HG02759 (cell line): ENCODE data around the gene IL17A.
A peak's percentile ranks its signal among the peaks of the same experiment; 100 is the strongest.

Source experiments
- ATAC-seq: cut with Tn5 transposase; IDR thresholded peaks from one replicate; pipeline ENCODE4 v1.9.1; 2021; ENCODE audit warnings: mild to moderate bottlenecking, moderate library complexity; ENCODE audit not compliant: unreplicated experiment

IL17A gene

GRCh38 chr6:52186075-52186474 lies at the start of gene IL17A:
Gene IL17A (plus strand): TSS chr6:52186375. CDS start chr6:52186432, 57 bp downstream.
- ATAC-seq = peak; percentile 31

- no peak for ATAC-seq
Observed at GRCh38 chr6:52136934-52137467, 49.2 kb upstream of the IL17A start.

GRCh38 chr6:52138284-52138683 lies 47.9 kb upstream of the IL17A start:
- ATAC-seq = no peak

- ATAC-seq = no peak
Observed at GRCh38 chr6:52139985-52140680, 46.0 kb upstream of the IL17A start.

DNA sequence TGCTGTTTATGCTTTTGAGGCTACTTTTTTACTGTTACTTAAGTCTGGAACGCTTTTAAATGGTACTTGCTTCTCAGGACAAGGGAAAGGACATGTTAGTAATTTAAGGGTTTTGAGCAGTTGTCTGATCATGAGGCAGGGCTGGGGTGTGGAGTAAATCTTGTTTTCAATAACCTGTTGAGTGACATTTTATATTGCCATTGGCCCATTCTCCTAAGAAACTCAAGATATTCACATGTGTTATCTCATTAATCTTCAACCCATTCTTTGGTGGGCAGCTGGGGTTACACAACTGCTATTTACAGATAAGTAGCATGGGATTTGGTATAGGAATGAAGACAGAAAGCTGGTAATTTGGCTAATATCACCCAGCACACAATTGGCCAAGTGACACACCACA lies 44.6 kb upstream of the IL17A start:
- ATAC-seq = no peak

GRCh38 chr6:52142556-52142955 lies 43.6 kb upstream of the IL17A start:
- no peak for ATAC-seq

GRCh38 chr6:52143551-52143950 lies 42.6 kb upstream of the IL17A start:
- no peak for ATAC-seq

- no peak for ATAC-seq
Observed at GRCh38 chr6:52144196-52145076, 41.7 kb upstream of the IL17A start.

- ATAC-seq = no peak
Observed at GRCh38 chr6:52146851-52147445, 39.2 kb upstream of the IL17A start.

GRCh38 chr6:52149076-52149475 lies 37.1 kb upstream of the IL17A start:
- ATAC-seq = no peak

DNA sequence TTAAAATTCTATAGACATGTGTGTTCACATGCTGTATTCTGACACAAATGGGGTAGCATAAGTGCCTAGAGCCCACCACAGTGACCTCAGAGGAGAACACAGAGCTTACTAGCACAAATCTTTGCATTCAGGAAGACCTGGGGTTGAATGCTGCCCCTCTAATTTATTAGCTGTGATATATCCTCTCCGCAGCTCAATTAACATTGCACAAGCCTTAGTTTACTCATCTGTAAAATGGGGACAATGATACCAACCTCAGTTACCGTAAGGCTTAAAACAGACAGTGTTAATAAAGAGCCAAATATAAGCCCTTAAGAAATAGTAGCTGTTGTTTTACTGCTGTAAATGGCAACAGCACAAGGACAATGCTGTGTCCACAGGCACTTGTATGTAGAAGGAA lies 36.2 kb upstream of the IL17A start:
- no peak for ATAC-seq

DNA sequence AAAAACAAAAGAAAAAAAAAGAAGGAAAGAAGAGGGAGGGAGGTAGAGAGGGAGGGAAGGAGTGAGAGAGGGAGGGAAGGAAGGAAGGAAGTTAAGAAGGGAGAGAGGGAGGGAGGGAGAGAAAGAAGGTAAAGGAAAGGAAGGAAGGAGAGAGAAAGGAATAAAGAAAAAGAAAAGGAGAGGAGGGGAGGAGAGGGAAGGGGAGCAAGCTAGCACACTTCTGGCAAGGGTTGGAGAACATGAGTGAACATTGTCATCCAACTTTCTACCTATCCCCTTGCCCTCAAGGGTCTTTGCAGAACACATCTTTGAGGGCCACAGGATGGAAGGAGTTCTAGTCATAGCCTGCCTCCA lies 34.1 kb upstream of the IL17A start:
- ATAC-seq = no peak

DNA sequence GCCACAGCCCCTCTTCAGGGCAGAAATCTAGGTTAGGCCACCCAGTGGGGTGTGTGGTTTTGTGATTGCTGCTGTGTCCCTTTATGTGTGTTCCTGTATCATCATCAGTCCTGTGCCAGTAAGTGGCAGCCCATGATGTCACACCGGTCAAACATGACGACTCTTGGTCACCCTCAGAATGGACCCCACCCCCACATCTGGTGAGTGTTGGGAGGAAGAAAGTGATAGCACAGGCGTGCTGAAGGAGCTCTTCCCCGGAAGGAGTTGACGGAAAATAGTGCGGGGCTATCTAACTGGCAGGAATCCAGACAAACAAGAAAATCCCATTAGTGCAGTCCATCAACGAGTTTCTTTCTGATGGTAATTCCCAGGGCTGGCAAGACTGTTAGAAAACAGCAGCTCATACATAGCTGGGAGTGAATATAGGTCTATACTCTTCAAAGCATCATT lies 33.4 kb upstream of the IL17A start:
- no peak for ATAC-seq

GRCh38 chr6:52154381-52154780 lies 31.8 kb upstream of the IL17A start:
- ATAC-seq = no peak

DNA sequence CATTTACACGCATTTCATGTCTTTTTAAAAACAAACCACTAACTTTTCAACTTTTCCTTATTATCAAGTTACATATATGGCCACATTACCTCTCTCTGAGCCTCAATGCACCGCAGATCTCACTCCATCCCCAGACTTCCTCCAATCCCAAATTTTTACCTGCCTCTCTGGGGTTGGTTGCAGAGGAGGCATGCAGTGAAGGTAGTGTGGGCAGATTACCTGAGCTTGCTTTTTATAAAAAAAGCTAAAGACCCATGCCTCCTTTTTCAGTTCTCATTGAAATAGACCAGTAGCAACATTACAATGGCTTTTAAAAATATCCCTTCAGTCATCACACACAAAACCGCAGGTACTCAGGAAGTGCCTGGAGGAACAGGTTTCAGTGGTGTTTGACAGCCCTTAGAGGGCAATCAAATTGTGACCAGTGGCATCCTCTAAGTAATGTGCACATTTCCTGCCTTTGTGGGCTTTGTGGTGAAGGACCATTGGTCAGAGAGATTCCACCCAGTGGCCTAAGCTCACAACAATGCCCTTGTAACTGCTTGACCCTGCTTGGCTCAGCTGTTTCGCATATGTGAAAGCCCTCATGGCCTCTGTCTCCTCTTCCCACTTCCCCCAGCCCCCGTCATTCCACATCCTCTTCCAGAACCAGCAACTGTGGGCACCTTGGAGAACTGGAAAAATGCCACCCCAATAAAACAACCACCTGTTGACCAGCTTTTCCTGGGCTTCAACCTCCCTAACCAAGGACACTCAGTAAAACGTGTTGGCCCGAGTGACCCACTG lies 30.2 kb upstream of the IL17A start:
- ATAC-seq = peak; percentile 83

- peak; percentile 60 for ATAC-seq
Observed at GRCh38 chr6:52157301-52157941, 28.8 kb upstream of the IL17A start.

- ATAC-seq = no peak
Observed at GRCh38 chr6:52160472-52161104, 25.6 kb upstream of the IL17A start.

DNA sequence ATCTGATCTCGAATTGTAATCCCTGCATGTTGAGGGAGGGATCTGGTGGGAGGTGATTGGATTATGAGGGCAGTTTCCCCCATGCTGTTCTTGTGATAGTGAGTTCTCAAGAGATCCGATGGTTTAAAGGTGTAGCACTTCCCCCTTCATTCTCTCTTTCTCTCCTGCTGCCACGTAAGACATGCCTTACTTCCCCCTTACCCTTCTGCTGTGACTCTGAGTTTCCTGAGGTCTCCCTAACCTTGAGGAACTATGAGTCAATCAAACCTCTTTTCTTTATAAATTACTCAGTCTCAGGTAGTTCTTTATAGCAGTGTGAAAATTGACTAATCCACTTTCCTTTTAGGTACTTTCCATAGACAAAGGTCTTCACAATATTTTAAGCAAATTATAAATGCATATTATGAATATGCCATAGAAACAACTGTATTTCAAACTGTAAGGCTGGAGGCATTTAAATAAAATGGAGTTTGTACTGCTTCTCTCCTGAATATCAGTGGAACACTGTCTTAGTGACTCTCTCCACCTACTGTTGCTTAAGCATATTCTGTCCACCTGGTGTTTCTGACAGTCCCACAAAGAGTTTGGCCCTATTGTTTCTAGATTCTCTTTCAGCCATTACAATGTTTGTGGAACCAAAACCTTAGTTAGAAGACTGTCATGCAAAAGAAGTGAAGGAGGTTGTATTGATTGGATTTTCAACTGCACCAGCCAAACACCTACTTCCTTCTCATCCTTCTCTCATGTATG lies 24.3 kb upstream of the IL17A start:
- ATAC-seq = peak; percentile 47
